Stomach (tissue), 4 donors: ENCODE measurements around the gene CHAF1B.

Experiments used
- EP300 ChIP-seq: sonication (generic); formaldehyde crosslinking; IDR thresholded peaks from one replicate; pipeline ENCODE4 v1.6.1; 2017; ENCODE audit warnings: antibody characterized with exemption
- POLR2AphosphoS5 ChIP-seq, 3 donors: sonication (generic); formaldehyde crosslinking; IDR thresholded peaks; one replicate each; pipeline ENCODE4 v1.6.1; 2016; ENCODE audit warnings: antibody characterized with exemption in 3 of 3
- TF ChIP-seq, protein P1 (sequence below), 7 experiments: fragments of 450-650 bp in 4 of 7; fragments of 200-600 bp in 3 of 7; sonication (generic) in 3 of 7; IDR thresholded peaks; one replicate each; pipeline ENCODE4 v1.5.1; 2016 to 2019; ENCODE audit warnings: antibody characterized with exemption in 7 of 7, control low read depth in 2 of 7, mild to moderate bottlenecking in 1 of 7

DNA sequence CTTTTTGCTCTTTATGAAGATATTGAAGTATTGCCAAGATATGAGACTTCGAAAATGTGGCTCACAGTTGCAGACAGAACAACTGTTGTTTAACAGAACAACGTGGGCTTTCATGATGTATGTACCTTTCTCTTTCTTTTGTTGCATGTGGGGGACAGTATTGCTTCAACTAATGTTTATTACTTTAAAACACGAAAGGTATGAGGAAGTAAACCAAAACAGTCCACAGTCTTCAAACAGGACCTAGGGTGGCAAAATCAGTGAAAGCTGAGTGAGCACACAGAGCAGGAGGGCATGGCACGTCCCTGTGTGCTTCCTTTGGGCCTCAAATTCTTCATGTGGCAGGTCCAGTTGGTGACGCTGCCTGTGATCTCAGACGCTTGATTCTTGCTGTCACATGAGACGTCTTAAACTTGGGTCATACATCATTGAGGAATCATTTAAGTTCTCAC, 7.8 kb upstream of the CHAF1B start:
- TF ChIP-seq, protein P1, sequence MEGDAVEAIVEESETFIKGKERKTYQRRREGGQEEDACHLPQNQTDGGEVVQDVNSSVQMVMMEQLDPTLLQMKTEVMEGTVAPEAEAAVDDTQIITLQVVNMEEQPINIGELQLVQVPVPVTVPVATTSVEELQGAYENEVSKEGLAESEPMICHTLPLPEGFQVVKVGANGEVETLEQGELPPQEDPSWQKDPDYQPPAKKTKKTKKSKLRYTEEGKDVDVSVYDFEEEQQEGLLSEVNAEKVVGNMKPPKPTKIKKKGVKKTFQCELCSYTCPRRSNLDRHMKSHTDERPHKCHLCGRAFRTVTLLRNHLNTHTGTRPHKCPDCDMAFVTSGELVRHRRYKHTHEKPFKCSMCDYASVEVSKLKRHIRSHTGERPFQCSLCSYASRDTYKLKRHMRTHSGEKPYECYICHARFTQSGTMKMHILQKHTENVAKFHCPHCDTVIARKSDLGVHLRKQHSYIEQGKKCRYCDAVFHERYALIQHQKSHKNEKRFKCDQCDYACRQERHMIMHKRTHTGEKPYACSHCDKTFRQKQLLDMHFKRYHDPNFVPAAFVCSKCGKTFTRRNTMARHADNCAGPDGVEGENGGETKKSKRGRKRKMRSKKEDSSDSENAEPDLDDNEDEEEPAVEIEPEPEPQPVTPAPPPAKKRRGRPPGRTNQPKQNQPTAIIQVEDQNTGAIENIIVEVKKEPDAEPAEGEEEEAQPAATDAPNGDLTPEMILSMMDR (IDR thresholded peaks at IDR 0.05), result no peak
- no peak for TF ChIP-seq POLR2AphosphoS5 (IDR thresholded peaks at IDR 0.05)
- no peak for TF ChIP-seq EP300
